Measurements from ENCODE around the gene CD74. TPM values are rescaled to one million over a fixed set of nuclear protein-coding genes. Genes with fewer than 3 reads are reported as not detected.

Gene CD74
- total and polyA plus RNA-seq, 5 experiments from 2014 or later: 288 to 415 (median 310) TPM

DNA sequence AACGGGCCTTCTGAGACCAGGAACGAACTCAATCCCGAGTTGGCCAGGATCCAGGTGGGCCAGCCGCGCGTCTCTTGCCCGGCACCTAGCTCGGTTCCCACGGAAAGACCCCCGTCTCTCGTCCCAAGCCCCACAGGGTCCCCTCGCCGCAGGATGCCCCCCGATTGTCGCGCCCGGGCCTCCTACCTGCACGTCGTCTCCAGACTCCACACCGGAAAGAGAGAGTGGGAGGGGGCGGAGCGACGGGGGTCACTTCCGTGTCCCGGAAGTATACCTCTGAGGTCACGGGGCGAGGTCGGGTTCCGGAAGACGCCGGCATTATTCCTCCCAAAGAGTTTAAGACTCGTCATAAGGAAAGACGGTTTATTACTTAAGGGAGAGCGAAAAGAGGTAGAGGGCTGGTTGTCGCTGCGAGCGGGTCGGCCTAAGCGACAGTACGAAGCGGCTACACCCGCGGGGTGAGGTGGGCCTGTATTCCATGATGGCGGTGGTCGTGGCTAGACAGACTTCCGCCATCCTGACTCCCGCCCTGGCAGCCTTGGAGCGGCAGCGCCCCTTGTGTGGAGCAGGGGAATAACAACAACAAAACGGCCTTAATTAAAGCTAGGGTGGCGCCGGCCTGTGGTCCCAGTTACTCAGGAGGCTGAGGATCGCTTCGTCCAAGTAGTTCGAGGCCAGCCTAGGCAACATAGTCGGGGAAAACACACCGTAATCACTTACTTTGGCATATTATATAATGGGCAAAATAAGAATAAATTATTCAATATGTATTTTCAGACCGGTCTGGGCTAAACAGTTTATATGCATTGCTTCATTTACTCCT, 37.0 kb upstream of the CD74 start, which contains the start of gene RPS14:
Gene RPS14 (minus strand): TSS at position 223 of the 823 bp plus-strand sequence. CDS start 2,006 bp downstream, outside the sequence.
- H3K36me3 Mint-ChIP-seq: peaks cover 14 to 42% (median 20%) of the 10 kb centered on the region in 3 donors
- H3K27ac Mint-ChIP-seq: peak within 1 kb of the TSS; percentile 98 to 100 (median 100)
- peak within 1 kb of the TSS; percentile 88 to 100 (median 97) for H3K4me3 Mint-ChIP-seq
- no peaks in the 10 kb centered on the region for H3K27me3 Mint-ChIP-seq
- H3K4me1 Mint-ChIP-seq: peaks cover 16 to 46% (median 33%) of the 10 kb centered on the region in 4 donors
- peaks cover 0 to 1% (median 0%) of the 10 kb centered on the region in 9 donors for H3K9me3 Mint-ChIP-seq
- ATAC-seq (peak; percentile 91), DNase-seq (peak; percentile 87 to 99 (median 94))
- POLR2A ChIA-PET: interaction anchor here (0.5 to 2.7 kb wide), 20 partner anchors 9 to 1321 kb away, joined by 3 to 56 read pairs (median 4); partner anchors contain the start of genes CD74, DCTN4, GM2A and HMGXB3

GRCh38 chr5:150448952-150449516, 36.3 kb upstream of the CD74 start:
- ATAC-seq (peak; percentile 27 to 44), DNase-seq (no peak)
- Mint-ChIP-seq H3K27me3 (no peaks in the 10 kb centered on the region), H3K9me3 (peaks cover 0 to 1% (median 0%) of the 10 kb centered on the region in 9 donors), H3K4me3 (peak overlapping the region; percentile 88 to 100 (median 97)), H3K4me1 (peaks cover 16 to 46% (median 33%) of the 10 kb centered on the region in 4 donors), H3K27ac (peak overlapping the region; percentile 98 to 100 (median 100)), H3K36me3 (peaks cover 14 to 49% (median 20%) of the 10 kb centered on the region in 3 donors)
- POLR2A ChIA-PET: interaction anchor here (0.5 to 2.7 kb wide), 17 partner anchors 9 to 1322 kb away, joined by 3 to 56 read pairs (median 5); partner anchors contain the start of genes CD74, DCTN4, GM2A and HMGXB3

GRCh38 chr5:150448334-150448733, 35.6 kb upstream of the CD74 start:
- Mint-ChIP-seq H3K4me3 (peak overlapping the region; percentile 88 to 100 (median 97)), H3K27me3 (no peaks in the 10 kb centered on the region), H3K36me3 (peaks cover 14 to 56% (median 20%) of the 10 kb centered on the region in 3 donors), H3K27ac (peak overlapping the region; percentile 98 to 100 (median 100)), H3K9me3 (peaks cover 0 to 1% (median 0%) of the 10 kb centered on the region in 9 donors), H3K4me1 (peaks cover 16 to 46% (median 37%) of the 10 kb centered on the region in 4 donors)
- DNase-seq: no peak
- POLR2A ChIA-PET: interaction anchor here (0.9 to 1.2 kb wide), 2 partner anchors 36 to 91 kb away, joined by 3 to 4 read pairs; partner anchors contain the start of genes CD74 and TCOF1
- ATAC-seq: no peak

DNA sequence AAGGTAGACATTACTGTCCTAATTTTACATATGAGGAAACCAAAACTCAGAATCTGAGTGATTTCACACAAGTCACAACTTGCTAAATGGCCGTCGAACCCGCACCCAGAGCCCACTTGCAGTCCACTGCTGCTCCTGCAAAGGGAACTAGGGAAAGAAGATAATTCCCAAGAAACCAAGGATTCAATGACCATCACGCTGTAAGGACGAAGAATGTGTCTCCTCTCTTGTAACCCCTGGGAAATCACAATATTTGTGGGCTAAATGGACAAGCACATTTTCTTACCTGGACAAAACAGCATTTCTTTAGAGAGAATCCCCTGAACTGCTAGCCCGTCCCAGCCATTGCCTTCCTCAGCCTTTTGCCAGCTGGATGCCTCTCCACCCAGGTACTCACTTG, 34.5 kb upstream of the CD74 start:
- peaks cover 16 to 46% (median 39%) of the 10 kb centered on the region in 4 donors for H3K4me1 Mint-ChIP-seq
- H3K27ac Mint-ChIP-seq: peak overlapping the region; percentile 74 to 100 (median 100)
- peaks cover 0 to 1% (median 0%) of the 10 kb centered on the region in 9 donors for H3K9me3 Mint-ChIP-seq
- no peaks in the 10 kb centered on the region for H3K27me3 Mint-ChIP-seq
- ATAC-seq: no peak
- H3K4me3 Mint-ChIP-seq: peak overlapping the region in 8 of 10 donors; percentile 8 to 100 (median 95)
- peaks cover 14 to 65% (median 20%) of the 10 kb centered on the region in 3 donors for H3K36me3 Mint-ChIP-seq
- POLR2A ChIA-PET: interaction anchor here (1.1 kb wide), 1 partner anchor 27 kb away, joined by 3 read pairs; no protein-coding TSS in a partner anchor
- DNase-seq: no peak

DNA sequence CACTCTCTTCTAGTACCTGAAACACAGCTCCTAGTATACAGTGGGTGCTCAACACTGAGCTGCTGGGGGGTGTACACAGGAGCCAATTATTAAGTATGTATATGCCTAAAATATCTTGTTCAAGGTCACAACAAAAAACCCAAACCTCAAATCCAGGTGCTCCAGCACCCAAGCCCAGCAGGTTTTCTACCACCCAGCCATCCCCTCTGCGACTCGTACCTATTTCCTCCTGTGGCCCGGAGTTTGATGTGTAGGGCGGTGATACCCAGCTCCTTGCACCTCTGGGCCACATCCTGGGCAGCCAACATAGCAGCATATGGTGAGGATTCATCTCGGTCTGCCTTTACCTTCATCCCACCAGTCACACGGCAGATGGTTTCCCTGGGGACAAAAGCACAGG, 33.9 kb upstream of the CD74 start:
- H3K27ac Mint-ChIP-seq: peak overlapping the region; percentile 21 to 100 (median 77)
- no peaks in the 10 kb centered on the region for H3K27me3 Mint-ChIP-seq
- POLR2A ChIA-PET: interaction anchor here (0.8 to 1.0 kb wide), 2 partner anchors 10 to 34 kb away, joined by 3 to 4 read pairs; partner anchors contain the start of gene CD74
- no peak for ATAC-seq
- peak overlapping the region in 3 of 10 donors; percentile 7 to 57 (median 41) for H3K4me3 Mint-ChIP-seq
- H3K4me1 Mint-ChIP-seq: peaks cover 16 to 46% (median 39%) of the 10 kb centered on the region in 4 donors
- H3K36me3 Mint-ChIP-seq: peaks cover 14 to 70% (median 20%) of the 10 kb centered on the region in 3 donors
- peaks cover 0 to 1% (median 0%) of the 10 kb centered on the region in 9 donors for H3K9me3 Mint-ChIP-seq
- DNase-seq: no peak

DNA sequence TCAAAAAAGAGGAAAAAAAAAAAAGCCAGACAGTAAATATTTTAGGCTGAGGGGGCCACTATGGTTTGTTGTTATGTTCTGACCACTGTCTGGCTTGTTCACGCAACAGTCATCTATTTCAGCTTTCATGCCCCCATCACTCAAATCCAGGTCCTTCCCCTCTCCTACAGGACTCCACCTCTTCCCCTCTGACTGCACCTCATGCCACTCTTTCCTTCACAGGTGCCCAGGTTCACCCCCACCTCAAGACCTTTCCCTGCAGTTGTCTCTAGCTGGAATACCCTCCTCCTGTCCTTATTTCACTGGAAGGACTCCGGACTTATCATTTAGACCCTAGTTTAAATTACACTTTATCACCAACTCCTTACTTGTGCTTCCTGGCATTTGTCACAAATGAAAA, 33.4 kb upstream of the CD74 start:
- H3K4me1 Mint-ChIP-seq: peaks cover 18 to 46% (median 39%) of the 10 kb centered on the region in 4 donors
- no peaks in the 10 kb centered on the region for H3K27me3 Mint-ChIP-seq
- H3K9me3 Mint-ChIP-seq: peaks cover 0 to 1% (median 0%) of the 10 kb centered on the region in 9 donors
- DNase-seq: no peak
- H3K36me3 Mint-ChIP-seq: peaks cover 14 to 73% (median 20%) of the 10 kb centered on the region in 3 donors
- H3K4me3 Mint-ChIP-seq: peak overlapping the region in 2 of 10 donors; percentile 24 to 41
- no peak for ATAC-seq
- POLR2A ChIA-PET: interaction anchor here (0.6 to 1.0 kb wide), 3 partner anchors 9 to 36 kb away, joined by 3 to 4 read pairs (median 3); partner anchors contain the start of gene CD74
- peak overlapping the region in 8 of 10 donors; percentile 32 to 100 (median 64) for H3K27ac Mint-ChIP-seq

DNA sequence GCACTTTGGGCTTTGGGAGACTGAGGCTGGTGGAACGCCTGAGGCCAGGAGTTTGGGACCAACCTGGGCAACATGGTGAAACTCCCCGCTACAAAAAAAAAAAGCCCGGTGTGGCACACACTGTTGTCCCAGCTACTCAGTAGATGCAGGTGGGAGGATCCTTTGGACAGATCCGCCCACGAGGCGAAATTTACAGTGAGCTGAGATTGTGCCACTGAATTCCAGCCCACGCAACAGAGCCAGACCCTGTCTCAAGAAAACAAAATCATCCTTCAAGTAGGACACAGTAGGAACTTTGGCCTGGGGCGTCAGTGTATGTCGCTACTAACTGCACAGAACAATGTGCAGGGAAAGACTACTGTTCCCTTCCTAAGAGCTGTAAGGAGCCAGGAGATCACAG, 32.1 kb upstream of the CD74 start:
- ATAC-seq: no peak
- no peaks in the 10 kb centered on the region for H3K9me3 Mint-ChIP-seq
- H3K36me3 Mint-ChIP-seq: peaks cover 14 to 79% (median 20%) of the 10 kb centered on the region in 3 donors
- no peak for DNase-seq
- H3K4me3 Mint-ChIP-seq: peak overlapping the region in 1 of 10 donors; percentile 62
- no peaks in the 10 kb centered on the region for H3K27me3 Mint-ChIP-seq
- POLR2A ChIA-PET: no interaction called here
- H3K4me1 Mint-ChIP-seq: peaks cover 21 to 43% (median 38%) of the 10 kb centered on the region in 4 donors
- peak overlapping the region in 3 of 10 donors; percentile 21 to 74 (median 52) for H3K27ac Mint-ChIP-seq

GRCh38 chr5:150443242-150444075, 30.7 kb upstream of the CD74 start:
- Mint-ChIP-seq H3K9me3 (no peaks in the 10 kb centered on the region), H3K27ac (peak overlapping the region in 4 of 10 donors; percentile 13 to 81 (median 65)), H3K27me3 (no peaks in the 10 kb centered on the region), H3K4me3 (no peak overlapping the region), H3K4me1 (peaks cover 18 to 34% (median 32%) of the 10 kb centered on the region in 4 donors), H3K36me3 (peaks cover 13 to 73% (median 14%) of the 10 kb centered on the region in 3 donors)
- no peak for DNase-seq
- POLR2A ChIA-PET: no interaction called here
- ATAC-seq: peak; percentile 36 to 39

GRCh38 chr5:150442699-150443080, 30.0 kb upstream of the CD74 start:
- POLR2A ChIA-PET: no interaction called here
- peaks cover 10 to 27% (median 24%) of the 10 kb centered on the region in 4 donors for H3K4me1 Mint-ChIP-seq
- DNase-seq: no peak
- no peaks in the 10 kb centered on the region for H3K27me3 Mint-ChIP-seq
- no peaks in the 10 kb centered on the region for H3K9me3 Mint-ChIP-seq
- H3K27ac Mint-ChIP-seq: peak overlapping the region in 2 of 10 donors; percentile 41 to 81
- H3K36me3 Mint-ChIP-seq: peaks cover 6 to 66% (median 11%) of the 10 kb centered on the region in 3 donors
- H3K4me3 Mint-ChIP-seq: no peak overlapping the region
- ATAC-seq: no peak

- H3K27ac Mint-ChIP-seq: peak overlapping the region in 5 of 10 donors; percentile 15 to 53 (median 47)
- H3K9me3 Mint-ChIP-seq: no peaks in the 10 kb centered on the region
- no peak for DNase-seq
- POLR2A ChIA-PET: no interaction called here
- H3K27me3 Mint-ChIP-seq: no peaks in the 10 kb centered on the region
- H3K36me3 Mint-ChIP-seq: peaks cover 4 to 60% (median 7%) of the 10 kb centered on the region in 3 donors
- H3K4me3 Mint-ChIP-seq: no peak overlapping the region
- peaks cover 9 to 22% (median 18%) of the 10 kb centered on the region in 4 donors for H3K4me1 Mint-ChIP-seq
- ATAC-seq: peak in 1 of 2 donors; percentile 31
Observed at GRCh38 chr5:150441813-150442698, 29.3 kb upstream of the CD74 start.
